ENCODE measurements around the gene TMEM63B.
"Not testable (repeated sequence)": the region's sequence is repeated elsewhere in the genome, so short reads cannot be mapped to it uniquely, and the experiment has no call there.

Gene TMEM63B

GRCh38 chr6:44090465-44090864 is 36.9 kb upstream of the TMEM63B start:
- TF ChIP-seq CTCF (conservative IDR thresholded peaks at IDR 0.05; ENCODE audit: low read length): no peak
- no peak overlapping the region for H3K4me3 ChIP-seq (ENCODE audit: low read length)
- no peak for DNase-seq (ENCODE audit: low read depth)

- H3K4me3 ChIP-seq (ENCODE audit: low read length); DNase-seq (ENCODE audit: low read depth): not testable (repeated sequence)
Measured at GRCh38 chr6:44091356-44091755, 36.0 kb upstream of the TMEM63B start.

- no peak for DNase-seq (ENCODE audit: low read depth)
- no peak for TF ChIP-seq CTCF (conservative IDR thresholded peaks at IDR 0.05; ENCODE audit: low read length)
- no peak overlapping the region for H3K4me3 ChIP-seq (ENCODE audit: low read length)
Measured at GRCh38 chr6:44091981-44092884, 35.1 kb upstream of the TMEM63B start.

- H3K4me3 ChIP-seq (ENCODE audit: low read length): no peak overlapping the region
- no peak for DNase-seq (ENCODE audit: low read depth)
- no peak for TF ChIP-seq CTCF (conservative IDR thresholded peaks at IDR 0.05; ENCODE audit: low read length)
Measured at GRCh38 chr6:44093066-44093465, 34.3 kb upstream of the TMEM63B start.

DNA sequence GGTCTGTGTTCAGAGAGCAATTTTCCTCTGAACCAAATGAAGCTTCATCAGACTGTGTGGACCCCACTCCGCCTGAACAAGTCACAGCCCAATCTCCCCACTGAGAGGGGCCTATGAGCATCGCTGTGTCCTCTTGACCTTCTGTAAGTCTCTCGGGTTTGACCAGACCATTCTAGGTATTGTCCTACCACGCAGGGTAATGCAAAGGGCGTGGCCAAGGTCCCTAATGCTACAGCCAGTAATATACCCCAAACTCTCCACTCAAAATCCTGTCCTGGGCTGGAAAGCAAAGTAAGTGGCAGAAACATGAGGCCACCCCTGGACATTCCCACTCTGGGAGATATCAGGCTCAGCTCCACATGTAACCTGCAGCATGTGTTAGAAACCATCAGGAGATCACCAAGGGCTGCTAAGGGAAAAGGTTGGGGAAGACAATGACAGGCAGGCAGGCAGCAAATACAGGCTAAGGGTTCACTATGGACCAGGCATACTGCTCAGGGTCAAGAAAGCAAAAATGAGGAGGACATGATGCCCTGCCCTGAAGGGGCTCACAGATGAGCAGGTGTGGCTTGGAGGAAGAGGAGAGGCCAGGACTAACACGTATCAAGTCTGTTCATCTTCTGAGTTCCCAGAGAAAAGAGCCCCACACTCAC is 33.5 kb upstream of the TMEM63B start:
- no peak for DNase-seq (ENCODE audit: low read depth)
- TF ChIP-seq CTCF (conservative IDR thresholded peaks at IDR 0.05; ENCODE audit: low read length): no peak
- H3K4me3 ChIP-seq (ENCODE audit: low read length): no peak overlapping the region

- TF ChIP-seq CTCF (conservative IDR thresholded peaks at IDR 0.05; ENCODE audit: low read length): no peak
- DNase-seq (ENCODE audit: low read depth): no peak
- H3K4me3 ChIP-seq (ENCODE audit: low read length): no peak overlapping the region
Measured at GRCh38 chr6:44094403-44095242, 32.7 kb upstream of the TMEM63B start.

DNA sequence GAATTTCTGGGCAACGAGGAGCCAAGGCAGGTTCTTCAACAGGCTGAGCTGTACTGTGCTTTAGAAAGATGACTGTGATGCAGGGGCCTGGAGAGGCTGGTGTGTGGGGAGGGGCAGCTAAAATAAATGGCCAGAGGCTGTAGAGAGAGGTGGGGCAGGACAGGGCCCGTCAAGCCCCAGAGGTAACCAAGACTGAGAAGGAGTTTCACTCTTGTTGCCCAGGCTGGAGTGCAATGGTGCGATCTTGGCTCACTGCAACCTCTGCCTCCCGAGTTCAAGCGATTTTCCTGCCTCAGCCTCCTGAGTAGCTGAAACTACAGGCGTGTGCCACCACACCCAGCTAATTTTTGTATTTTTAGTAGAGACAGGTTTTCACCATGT is 32.1 kb upstream of the TMEM63B start:
- DNase-seq (ENCODE audit: low read depth); H3K4me3 ChIP-seq (ENCODE audit: low read length): not testable (repeated sequence)
